GM21526 (cell line): ENCODE data around the gene RAP1GAP2.
A peak's percentile ranks its signal among the peaks of the same experiment; 100 is the strongest.
"Not testable (repeated sequence)": the region's sequence is repeated elsewhere in the genome, so short reads cannot be mapped to it uniquely, and the experiment has no call there.

Experiments
- ATAC-seq: cut with Tn5 transposase; IDR thresholded peaks from one replicate; pipeline ENCODE4 v1.9.1; 2021; ENCODE audit warnings: moderate library complexity; ENCODE audit not compliant: unreplicated experiment, low FRiP score

Gene RAP1GAP2

GRCh38 chr17:3033741-3034577 lies 237.7 kb downstream of the RAP1GAP2 start:
- ATAC-seq = no peak

GRCh38 chr17:3034578-3034920 lies 238.3 kb downstream of the RAP1GAP2 start:
- no peak for ATAC-seq

- ATAC-seq = no peak
Observed at GRCh38 chr17:3035256-3035967, 239.2 kb downstream of the RAP1GAP2 start.

- ATAC-seq = no peak
Observed at GRCh38 chr17:3035968-3036280, 239.7 kb downstream of the RAP1GAP2 start.

- ATAC-seq = no peak
Observed at GRCh38 chr17:3036800-3037199, 240.6 kb downstream of the RAP1GAP2 start.

- ATAC-seq = no peak
Observed at GRCh38 chr17:3037259-3037658, 241.0 kb downstream of the RAP1GAP2 start.

GRCh38 chr17:3038941-3039340 lies 242.7 kb downstream of the RAP1GAP2 start:
- no peak for ATAC-seq

- no peak for ATAC-seq
Observed at GRCh38 chr17:3039736-3040135, 243.5 kb downstream of the RAP1GAP2 start.

- no peak for ATAC-seq
Observed at GRCh38 chr17:3040882-3041281, 244.6 kb downstream of the RAP1GAP2 start.

- ATAC-seq = no peak
Observed at GRCh38 chr17:3043737-3044365, 247.6 kb downstream of the RAP1GAP2 start.

- no peak for ATAC-seq
Observed at GRCh38 chr17:3046753-3047152, 250.5 kb downstream of the RAP1GAP2 start.

GRCh38 chr17:3048727-3049471 lies 252.7 kb downstream of the RAP1GAP2 start:
- ATAC-seq = peak; percentile 93

GRCh38 chr17:3049705-3050295 lies 253.6 kb downstream of the RAP1GAP2 start:
- no peak for ATAC-seq

GRCh38 chr17:3054868-3055267 lies 258.6 kb downstream of the RAP1GAP2 start:
- not testable (repeated sequence) for ATAC-seq

GRCh38 chr17:3062824-3063377 lies 266.7 kb downstream of the RAP1GAP2 start:
- not testable (repeated sequence) for ATAC-seq

GRCh38 chr17:3063507-3063906 lies 267.3 kb downstream of the RAP1GAP2 start, which contains the start of gene OR1D5:
Gene OR1D5, minus strand, starts transcription at chr17:3063607. Its CDS starts 0 bp downstream, at chr17:3063607.
- not testable (repeated sequence) for ATAC-seq

GRCh38 chr17:3065192-3065591 lies 269.0 kb downstream of the RAP1GAP2 start:
- ATAC-seq = not testable (repeated sequence)

- ATAC-seq = not testable (repeated sequence)
Observed at GRCh38 chr17:3073850-3074249, 277.6 kb downstream of the RAP1GAP2 start.
